HepG2 (cell line): ENCODE results near the gene CCDC170. TPM values are rescaled to one million over a fixed set of nuclear protein-coding genes. Genes with fewer than 3 reads are reported as not detected.

Experiments used
- DMTF1 ChIP-seq: sonication (generic); formaldehyde crosslinking; IDR thresholded peaks from 2 replicates; pipeline ENCODE4 v1.4.0; 2020; ENCODE audit warnings: mild to moderate bottlenecking, missing genetic modification reagents
- FOXO4 ChIP-seq: sonication (generic); formaldehyde crosslinking; conservative IDR thresholded peaks from 2 replicates; pipeline ENCODE4 v1.8.1; 2023; ENCODE audit warnings: missing genetic modification reagents
- HDAC6 ChIP-seq: fragments of 200-600 bp; sonication (generic); IDR thresholded peaks from 2 replicates; pipeline ENCODE4 v1.7.0; 2017; ENCODE audit warnings: mild to moderate bottlenecking, antibody characterized with exemption, low read length, low read depth
- MATR3 ChIP-seq: sonication (generic); formaldehyde crosslinking; IDR thresholded peaks from 2 replicates; pipeline ENCODE4 v1.4.0; 2020; ENCODE audit warnings: missing genetic modification reagents
- MED8 ChIP-seq: sonication (generic); formaldehyde crosslinking; IDR thresholded peaks from 2 replicates; pipeline ENCODE4 v1.8.1; 2023; ENCODE audit warnings: mild to moderate bottlenecking, missing genetic modification reagents; ENCODE audit not compliant: insufficient replicate concordance
- TBX2 ChIP-seq: sonication (generic); formaldehyde crosslinking; IDR thresholded peaks from 2 replicates; pipeline ENCODE4 v1.5.0; 2020; ENCODE audit warnings: missing genetic modification reagents, mild to moderate bottlenecking, borderline replicate concordance
- TOPORS ChIP-seq: sonication (generic); formaldehyde crosslinking; IDR thresholded peaks from 2 replicates; pipeline ENCODE4 v1.8.0; 2023; ENCODE audit warnings: mild to moderate bottlenecking, missing genetic modification reagents
- UBTF ChIP-seq: sonication (generic); formaldehyde crosslinking; IDR thresholded peaks from 2 replicates; pipeline ENCODE4 v1.4.0; 2020; ENCODE audit warnings: mild to moderate bottlenecking, missing genetic modification reagents
- ZHX1 ChIP-seq: sonication (generic); formaldehyde crosslinking; IDR thresholded peaks from 2 replicates; pipeline ENCODE4 v1.8.1; 2022; ENCODE audit warnings: low read depth, mild to moderate bottlenecking, missing genetic modification reagents
- ZNF101 ChIP-seq: sonication (generic); formaldehyde crosslinking; IDR thresholded peaks from 2 replicates; pipeline ENCODE4 v1.4.0; 2020; ENCODE audit warnings: mild to moderate bottlenecking, low read depth, missing genetic modification reagents, borderline replicate concordance
- ZNF280D ChIP-seq: sonication (generic); formaldehyde crosslinking; IDR thresholded peaks from 2 replicates; pipeline ENCODE4 v1.5.1; 2020; ENCODE audit warnings: mild to moderate bottlenecking, missing genetic modification reagents
- ZNF282 ChIP-seq: fragments of 450-650 bp; IDR thresholded peaks from 2 replicates; pipeline ENCODE4 v1.6.1; 2018; ENCODE audit not compliant: partially characterized antibody
- ZNF770 ChIP-seq: sonication (generic); formaldehyde crosslinking; IDR thresholded peaks from 2 replicates; pipeline ENCODE4 v1.5.0; 2020; ENCODE audit warnings: mild to moderate bottlenecking, missing genetic modification reagents
- polyA plus RNA-seq, 8 experiments: library from polyadenylated mRNA; depleted of rRNA in 3 of 8; stranded (reverse) in 7 of 8; unstranded in 1 of 8; fragments of >200 nt; fragmentation: Illumina TruSeq in 4 of 8; extraction: Trizol in 4 of 8; gene quantifications; 2 replicates each; pipeline versions ENCODE4 v1.2.1 to v1.2.3, GENCODE V29; 2011 to 2016; ENCODE audit warnings: low read depth in 4 of 8, missing spikeins in 1 of 8, mixed read lengths in 1 of 8; ENCODE audit not compliant: insufficient read depth in 1 of 8
- total RNA-seq, 5 experiments: library from RNA; depleted of rRNA; stranded (reverse); fragments of >200 nt; fragmentation: Illumina TruSeq; extraction: Trizol; gene quantifications; 2 replicates each; pipeline ENCODE4 v1.2.3, GENCODE V29; 2016; ENCODE audit warnings: low read depth in 1 of 5

Gene CCDC170
- total and polyA plus RNA-seq, 2 of the 13 experiments (the other 11 are each of a cell fraction or from before 2014, with no cell fraction given) = 0.90 to 5.1 TPM

GRCh38 chr6:151494235-151494935, 568 bp downstream of the CCDC170 start (continued):
- TF ChIP-seq FOXO4 (CRISPR knock-in tag) = 0 out of 2 replicates have a peak, but pooled peaks have one; percentile 88
- peak; percentile 17 for TF ChIP-seq MED8 (CRISPR knock-in tag)
- no peak for TF ChIP-seq MATR3
- no peak for TF ChIP-seq ZNF282
- no peak for TF ChIP-seq ZNF101 (CRISPR knock-in tag)
- TF ChIP-seq UBTF (CRISPR knock-in tag) = peak; percentile 61
- TF ChIP-seq ZNF280D = no peak
- no peak for TF ChIP-seq ZHX1 (CRISPR knock-in tag)
- peak; percentile 27; the same call in 1 of the 2 replicates for TF ChIP-seq TBX2
- TF ChIP-seq TOPORS = no peak
- TF ChIP-seq HDAC6 = no peak
- TF ChIP-seq DMTF1 (CRISPR knock-in tag) = no peak
- TF ChIP-seq ZNF770 (CRISPR knock-in tag) = no peak
